SK-N-SH (cell line): Measurements from ENCODE around the gene TBX15. TPM values are rescaled to one million over a fixed set of nuclear protein-coding genes. Genes with fewer than 3 reads are reported as not detected.

Experiments used
- CTCF ChIA-PET: fragments of 300-600, 350-600 bp; formaldehyde crosslinking; extraction: SDS; loops from one replicate; lab custom pipeline; 2021; lab: Yijun Ruan, JAX
- POLR2A ChIA-PET: fragments of 350-600 bp; sonication (Branson Sonifier 250); formaldehyde crosslinking; extraction: SDS; loops from one replicate; lab custom pipeline; 2020; ENCODE audit warnings: antibody characterized with exemption, inconsistent platforms; lab: Yijun Ruan, JAX
- DNase-seq: peaks from one replicate; pipeline ENCODE4 v3.0.0; 2012
- H2AFZ ChIP-seq: fragments of 200-600 bp; sonication (generic); 2 replicates; pipeline ENCODE4 v1.8.1; 2016; ENCODE audit warnings: antibody characterized with exemption, mild to moderate bottlenecking, low read depth
- H3F3A ChIP-seq: fragments of 200-600 bp; sonication (generic); replicated peaks from 2 replicates; pipeline ENCODE3; 2016; ENCODE audit warnings: antibody characterized with exemption, mild to moderate bottlenecking; ENCODE audit not compliant: insufficient read depth
- H3K27ac ChIP-seq, 2 experiments: fragments of 200-500 bp in 1 of 2; fragments of 200-600 bp in 1 of 2; sonication (Bioruptor generic) in 1 of 2; sonication (generic), shearing (Covaris generic) in 1 of 2; 2 replicates each; pipeline versions ENCODE4 v1.5.1 to v1.6.1; 2014 to 2016; ENCODE audit warnings: low read depth in 2 of 2, inconsistent platforms in 1 of 2, low read length in 1 of 2, mild to moderate bottlenecking in 1 of 2, mixed read lengths in 1 of 2
- H3K27me3 ChIP-seq: fragments of 200-600 bp; sonication (generic), shearing (Covaris generic); 2 replicates; pipeline ENCODE4 v1.6.1; 2016; ENCODE audit warnings: mixed run types; ENCODE audit not compliant: insufficient read depth
- H3K36me3 ChIP-seq, 2 experiments: fragments of 200-500 bp in 1 of 2; fragments of 200-600 bp in 1 of 2; sonication (Bioruptor generic) in 1 of 2; sonication (generic) in 1 of 2; replicated peaks in 1 of 2; 2 replicates each; pipeline versions ENCODE3 to v1.5.1; 2014 to 2016; ENCODE audit warnings: low read length in 1 of 2, mild to moderate bottlenecking in 1 of 2; ENCODE audit not compliant: insufficient read depth in 2 of 2, control insufficient read depth in 1 of 2
- H3K4me1 ChIP-seq, 2 experiments: fragments of 200-500 bp in 1 of 2; fragments of 200-600 bp in 1 of 2; sonication (Bioruptor generic) in 1 of 2; sonication (generic), shearing (Covaris generic) in 1 of 2; 2 replicates each; pipeline versions ENCODE4 v1.5.1 to v1.6.1; 2014 to 2016; ENCODE audit warnings: low read depth in 1 of 2, low read length in 1 of 2, mixed run types in 1 of 2; ENCODE audit not compliant: insufficient read depth in 2 of 2, control insufficient read depth in 1 of 2
- H3K4me2 ChIP-seq: fragments of 200-600 bp; sonication (generic), shearing (Covaris generic); 2 replicates; pipeline ENCODE4 v1.6.1; 2017; ENCODE audit warnings: mixed run types
- H3K4me3 ChIP-seq, 2 experiments: fragments of 200-500 bp in 1 of 2; fragments of 200-600 bp in 1 of 2; sonication (Bioruptor generic) in 1 of 2; sonication (generic), shearing (Covaris generic) in 1 of 2; 2 replicates each; pipeline versions ENCODE4 v1.5.1 to v1.8.1; 2014 to 2016; ENCODE audit warnings: low read depth in 2 of 2, inconsistent platforms in 1 of 2, low read length in 1 of 2, mild to moderate bottlenecking in 1 of 2, mixed read lengths in 1 of 2, moderate library complexity in 1 of 2
- H3K79me2 ChIP-seq: fragments of 200-600 bp; sonication (generic); 2 replicates; pipeline ENCODE4 v1.8.1; 2017; ENCODE audit warnings: mild to moderate bottlenecking; ENCODE audit not compliant: insufficient read depth
- H3K9ac ChIP-seq: fragments of 200-600 bp; sonication (generic); 2 replicates; pipeline ENCODE4 v1.6.1; 2017; ENCODE audit warnings: mixed run types
- H3K9me2 ChIP-seq: fragments of 200-600 bp; sonication (generic); 2 replicates; pipeline ENCODE4 v1.6.1; 2017; ENCODE audit warnings: mixed run types
- H3K9me3 ChIP-seq: fragments of 200-600 bp; sonication (generic); 2 replicates; pipeline ENCODE4 v1.6.1; 2017; ENCODE audit warnings: mixed run types, mild to moderate bottlenecking, moderate library complexity
- H4K20me1 ChIP-seq: fragments of 200-600 bp; sonication (generic); 2 replicates; pipeline ENCODE4 v1.6.1; 2017; ENCODE audit warnings: mild to moderate bottlenecking, mixed run types; ENCODE audit not compliant: insufficient read depth
- CHD2 ChIP-seq: fragments of 150-350 bp; IDR thresholded peaks from 2 replicates; pipeline ENCODE4 v1.6.1; 2018; ENCODE audit warnings: low read length; ENCODE audit not compliant: partially characterized antibody
- ELF1 ChIP-seq: IDR thresholded peaks from 2 replicates; pipeline ENCODE4 v1.4.0; 2012
- EZH2phosphoT487 ChIP-seq: fragments of 200-600 bp; sonication (generic); IDR thresholded peaks from 2 replicates; pipeline ENCODE4 v1.6.1; 2017; ENCODE audit warnings: low read depth, mixed run types, mild to moderate bottlenecking, antibody characterized with exemption, moderate library complexity, borderline replicate concordance
- FOSL2 ChIP-seq: IDR thresholded peaks from 2 replicates; pipeline ENCODE4 v1.4.0; 2012; ENCODE audit warnings: low read depth, mild to moderate bottlenecking, moderate library complexity, borderline replicate concordance
- GABPA ChIP-seq: IDR thresholded peaks from 2 replicates; pipeline ENCODE4 v1.4.0; 2012; ENCODE audit warnings: low read depth, mild to moderate bottlenecking
- JUND ChIP-seq: IDR thresholded peaks from 2 replicates; pipeline ENCODE4 v1.4.0; 2012
- MEF2A ChIP-seq: IDR thresholded peaks from 2 replicates; pipeline ENCODE4 v1.4.0; 2012; ENCODE audit warnings: low read depth, borderline replicate concordance
- MXI1 ChIP-seq: IDR thresholded peaks from 2 replicates; pipeline ENCODE4 v1.6.1; 2012; ENCODE audit warnings: mild to moderate bottlenecking, low read depth, low read length, improper control_type of control experiment
- NFIC ChIP-seq: IDR thresholded peaks from 2 replicates; pipeline ENCODE4 v1.4.0; 2012; ENCODE audit warnings: borderline replicate concordance
- RCOR1 ChIP-seq: fragments of 150-350 bp; IDR thresholded peaks from 2 replicates; pipeline ENCODE4 v1.6.1; 2017; ENCODE audit warnings: antibody characterized with exemption, low read length
- SIN3A ChIP-seq: IDR thresholded peaks from 2 replicates; pipeline ENCODE4 v1.6.1; 2012; ENCODE audit warnings: low read depth, mild to moderate bottlenecking, low read length, moderate library complexity, borderline replicate concordance
- TAF1 ChIP-seq: IDR thresholded peaks from 2 replicates; pipeline ENCODE4 v1.6.1; 2012; ENCODE audit warnings: low read depth, mild to moderate bottlenecking, low read length, moderate library complexity, borderline replicate concordance
- TCF12 ChIP-seq: IDR thresholded peaks from 2 replicates; pipeline ENCODE4 v1.4.0; 2012
- USF2 ChIP-seq: fragments of 150-350 bp; IDR thresholded peaks from 2 replicates; pipeline ENCODE4 v1.6.1; 2017; ENCODE audit warnings: antibody characterized with exemption, low read length, low read depth, borderline replicate concordance
- YY1 ChIP-seq: IDR thresholded peaks from 2 replicates; pipeline ENCODE4 v1.4.0; 2012; ENCODE audit warnings: low read depth, mild to moderate bottlenecking
- ZBTB33 ChIP-seq: IDR thresholded peaks from 2 replicates; pipeline ENCODE4 v1.4.0; 2012; ENCODE audit warnings: low read depth, borderline replicate concordance
- WGBS: methylation state at CpG from one replicate; pipeline ENCODE4 v1.1.6; 2017; ENCODE audit warnings: low lambda C conversion rate; 5-methylcytosine and 5-hydroxymethylcytosine counted together
- polyA plus RNA-seq, 3 experiments: library from polyadenylated mRNA; depleted of rRNA; stranded (reverse); fragments of >200 nt; gene quantifications; 2 replicates each; pipeline ENCODE4 v1.2.3, GENCODE V29; 2012

Gene TBX15
- polyA plus RNA-seq, 1 of the 3 experiments (the other 2 are of a cell fraction): 0.02 TPM

- no peak for TF ChIP-seq FOSL2
These were observed 16.6 kb upstream of the TBX15 start (continued) for GRCh38 chr1:119004781-119005180.

DNA sequence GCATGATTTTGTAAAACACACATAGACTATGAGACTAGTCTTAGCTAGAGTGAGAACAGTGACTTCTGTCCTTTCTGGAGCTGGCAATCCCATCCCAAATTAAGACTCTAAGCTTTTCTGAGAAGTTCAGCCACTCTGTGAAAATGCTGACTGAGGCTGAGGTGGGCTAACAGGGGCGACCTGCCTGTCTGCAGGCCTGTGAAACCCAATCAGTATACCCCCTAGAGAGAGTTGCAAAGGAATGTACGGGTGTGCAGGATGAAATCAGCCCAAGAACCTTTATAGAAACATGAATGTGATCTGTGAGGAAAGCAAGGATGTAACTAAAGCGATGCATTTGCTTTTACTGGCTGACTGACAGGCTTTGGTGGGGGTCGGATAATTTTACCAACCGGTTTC is 16.0 kb upstream of the TBX15 start:
- no peak for TF ChIP-seq SIN3A
- no peaks in the 10 kb centered on the region for H3K79me2 ChIP-seq
- H2AFZ ChIP-seq: no peak overlapping the region
- H3K9ac ChIP-seq: no peak overlapping the region
- H3K4me3 ChIP-seq: no peak overlapping the region
- H3K27me3 ChIP-seq: peaks cover 88% of the 10 kb centered on the region
- ChIA-PET POLR2A (no interaction called here), CTCF (interaction anchor here (1.1 kb wide), 1 partner anchor 11 kb away, joined by 3 read pairs; no protein-coding TSS in a partner anchor)
- no peak overlapping the region for H3K27ac ChIP-seq
- no peak overlapping the region for H3K4me2 ChIP-seq
- H3K9me3 ChIP-seq: no peaks in the 10 kb centered on the region
- 17% methylated on average over 5 of the region's 5 CpGs for WGBS
- H3K9me2 ChIP-seq: no peaks in the 10 kb centered on the region
- no peaks in the 10 kb centered on the region for H3K36me3 ChIP-seq
- no peak for DNase-seq
- no peaks in the 10 kb centered on the region; a peak in 1 of 4 replicates for H3K4me1 ChIP-seq
- no peaks in the 10 kb centered on the region for H3F3A ChIP-seq
- H4K20me1 ChIP-seq: no peaks in the 10 kb centered on the region

DNA sequence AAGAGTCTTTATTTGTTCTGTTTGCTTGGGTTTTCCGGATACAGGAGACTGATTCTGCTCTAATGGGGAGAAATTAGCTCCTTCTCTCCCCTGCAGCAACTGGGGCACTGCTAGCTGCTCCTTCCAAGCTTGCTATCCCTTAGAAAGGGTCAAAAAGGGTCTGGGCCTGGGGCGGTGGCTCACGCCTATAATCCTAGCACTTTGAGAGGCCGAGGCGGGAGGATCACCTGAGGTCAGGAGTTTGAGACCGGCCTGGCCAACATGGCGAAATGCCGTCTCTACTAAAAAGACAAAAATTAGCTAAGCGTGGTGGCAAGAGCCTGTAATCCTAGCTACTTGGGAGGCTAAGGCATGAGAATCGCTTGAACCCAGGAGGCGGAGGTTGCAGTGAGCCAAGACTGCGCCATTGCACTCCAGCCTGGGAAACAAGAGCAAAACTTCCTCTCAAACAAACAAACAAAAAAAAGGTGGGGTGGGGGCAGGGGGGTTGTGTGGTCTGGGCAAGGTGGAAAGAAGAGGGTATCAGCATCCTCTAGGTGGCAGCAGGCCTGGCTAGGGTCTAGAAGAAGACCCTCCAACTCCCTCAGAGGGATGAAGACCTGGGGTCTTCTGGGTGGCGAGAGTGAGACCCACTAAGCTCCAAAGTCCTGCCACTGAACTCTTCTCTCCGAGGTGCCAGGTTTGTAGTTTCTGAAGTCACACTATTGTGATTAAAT is 15.4 kb upstream of the TBX15 start:
- no peaks in the 10 kb centered on the region for H3K36me3 ChIP-seq
- H3K4me3 ChIP-seq: no peak overlapping the region
- CTCF ChIA-PET: interaction anchor here (1.1 kb wide), 1 partner anchor 11 kb away, joined by 3 read pairs; no protein-coding TSS in a partner anchor
- WGBS: 47% methylated on average over 13 of the region's 14 CpGs
- no peaks in the 10 kb centered on the region for H3K79me2 ChIP-seq
- no peaks in the 10 kb centered on the region for H3K9me3 ChIP-seq
- TF ChIP-seq TCF12 (no peak), NFIC (no peak), GABPA (no peak)
- POLR2A ChIA-PET: no interaction called here
- no peaks in the 10 kb centered on the region for H3K9me2 ChIP-seq
- no peaks in the 10 kb centered on the region; a peak in 1 of 4 replicates for H3K4me1 ChIP-seq
- no peak for DNase-seq
- H2AFZ ChIP-seq: no peak overlapping the region
- no peaks in the 10 kb centered on the region for H3F3A ChIP-seq
- H3K9ac ChIP-seq: no peak overlapping the region
- no peak overlapping the region for H3K4me2 ChIP-seq
- no peak overlapping the region for H3K27ac ChIP-seq
- H4K20me1 ChIP-seq: no peaks in the 10 kb centered on the region
- H3K27me3 ChIP-seq: peaks cover 93% of the 10 kb centered on the region

- Histone ChIP-seq H3F3A (no peaks in the 10 kb centered on the region), H3K9me3 (no peaks in the 10 kb centered on the region), H3K9me2 (no peaks in the 10 kb centered on the region), H3K4me2 (no peak overlapping the region), H4K20me1 (no peaks in the 10 kb centered on the region), H3K36me3 (no peaks in the 10 kb centered on the region), H2AFZ (no peak overlapping the region), H3K27ac (no peak overlapping the region), H3K27me3 (peaks cover 90% of the 10 kb centered on the region), H3K79me2 (no peaks in the 10 kb centered on the region), H3K4me1 (no peaks in the 10 kb centered on the region), H3K9ac (no peak overlapping the region), H3K4me3 (no peak overlapping the region)
- CTCF ChIA-PET: interaction anchor here (1.6 kb wide), 1 partner anchor 71 kb away, joined by 4 read pairs; no protein-coding TSS in a partner anchor
- TF ChIP-seq MEF2A: no peak
- no peak for TF ChIP-seq USF2
- TF ChIP-seq SIN3A: no peak
- no peak for TF ChIP-seq RCOR1
- no peak for TF ChIP-seq YY1
- no peak for TF ChIP-seq MXI1
- no peak for TF ChIP-seq JUND
- TF ChIP-seq NFIC: no peak
- TF ChIP-seq TAF1: no peak
- no peak for TF ChIP-seq FOSL2
- no peak for TF ChIP-seq EZH2phosphoT487
- no peak for TF ChIP-seq ELF1
- TF ChIP-seq ZBTB33: no peak
- TF ChIP-seq CHD2: no peak
- WGBS: 20% methylated on average over 16 of the region's 16 CpGs
- no peak for DNase-seq
- POLR2A ChIA-PET: no interaction called here
These were observed 14.0 kb upstream of the TBX15 start for GRCh38 chr1:119002028-119002686.
